HAP-1 (cell line): ENCODE data around the gene DERA.
"Not testable (repeated sequence)": the region's sequence is repeated elsewhere in the genome, so short reads cannot be mapped to it uniquely, and the experiment has no call there.

Experiments used
- DNase-seq, 2 experiments: peaks; one replicate each; pipeline ENCODE4 v3.0.0-alpha.2; 2016 to 2020; ENCODE audit warnings: low spot score in 2 of 2
- H3K27me3 ChIP-seq: fragments of 250-450 bp; sonication (Bioruptor Pico); 2 replicates; pipeline ENCODE4 v1.5.1; 2020; ENCODE audit warnings: low read depth, mild to moderate bottlenecking, moderate library complexity
- H3K36me3 ChIP-seq: fragments of 250-450 bp; sonication (Bioruptor Pico); replicated peaks from 2 replicates; pipeline ENCODE4 v1.5.1; 2020; ENCODE audit warnings: mild to moderate bottlenecking
- H3K4me1 ChIP-seq: fragments of 250-450 bp; sonication (Bioruptor Pico); 2 replicates; pipeline ENCODE4 v1.5.1; 2020; ENCODE audit warnings: mild to moderate bottlenecking
- H3K4me3 ChIP-seq: fragments of 250-450 bp; sonication (Bioruptor Pico); 2 replicates; pipeline ENCODE4 v1.5.1; 2020; ENCODE audit warnings: mild to moderate bottlenecking, moderate library complexity
- H3K9me3 ChIP-seq: fragments of 250-450 bp; sonication (Bioruptor Pico); 2 replicates; pipeline ENCODE4 v1.5.1; 2020; ENCODE audit warnings: mild to moderate bottlenecking, moderate library complexity
- in situ Hi-C: fragments of 300-500 bp; cut with MboI; formaldehyde crosslinking; loops from 3 replicates; pipeline ENCODE4 v1.14.3; 2020; ENCODE audit warnings: low sequenced_read_pairs, inconsistent platforms, mixed read lengths

DERA gene

GRCh38 chr12:15984097-15984800 lies 73.1 kb downstream of the DERA start:
- Histone ChIP-seq H3K4me3 (no peak overlapping the region), H3K27me3 (no peaks in the 10 kb centered on the region), H3K4me1 (peaks cover 8% of the 10 kb centered on the region; the same call in 1 of the 2 replicates), H3K9me3 (no peaks in the 10 kb centered on the region), H3K36me3 (peaks cover 4% of the 10 kb centered on the region)
- DNase-seq: no peak
- in situ Hi-C loops: no loop called here

- no peaks in the 10 kb centered on the region for H3K27me3 ChIP-seq
- no peaks in the 10 kb centered on the region for H3K9me3 ChIP-seq
- H3K36me3 ChIP-seq: peaks cover 4% of the 10 kb centered on the region
- DNase-seq: no peak
- H3K4me3 ChIP-seq: no peak overlapping the region
- peaks cover 8% of the 10 kb centered on the region; the same call in 1 of the 2 replicates for H3K4me1 ChIP-seq
- in situ Hi-C loops: no loop called here
Observed at GRCh38 chr12:15984963-15985362, 73.8 kb downstream of the DERA start.

GRCh38 chr12:15987696-15988095 lies 76.6 kb downstream of the DERA start:
- H3K4me3 ChIP-seq: no peak overlapping the region
- H3K27me3 ChIP-seq: no peaks in the 10 kb centered on the region
- no peak for DNase-seq
- H3K36me3 ChIP-seq: peaks cover 4% of the 10 kb centered on the region; the same call in 1 of the 2 replicates
- in situ Hi-C loops: no loop called here
- no peaks in the 10 kb centered on the region for H3K9me3 ChIP-seq
- H3K4me1 ChIP-seq: peaks cover 6% of the 10 kb centered on the region; the same call in 1 of the 2 replicates

GRCh38 chr12:15988983-15989755 lies 78.0 kb downstream of the DERA start:
- Histone ChIP-seq H3K27me3 (no peaks in the 10 kb centered on the region), H3K4me3 (no peak overlapping the region), H3K4me1 (no peaks in the 10 kb centered on the region), H3K9me3 (no peaks in the 10 kb centered on the region), H3K36me3 (peaks cover 4% of the 10 kb centered on the region; the same call in 1 of the 2 replicates)
- in situ Hi-C loops: no loop called here
- DNase-seq: no peak

GRCh38 chr12:15995801-15996200 lies 84.7 kb downstream of the DERA start:
- H3K4me3 ChIP-seq: no peak overlapping the region
- no peaks in the 10 kb centered on the region for H3K4me1 ChIP-seq
- H3K27me3 ChIP-seq: no peaks in the 10 kb centered on the region
- DNase-seq: no peak
- no peaks in the 10 kb centered on the region for H3K9me3 ChIP-seq
- H3K36me3 ChIP-seq: no peaks in the 10 kb centered on the region; the same call in 1 of the 2 replicates
- in situ Hi-C loops: no loop called here

- no peaks in the 10 kb centered on the region for H3K36me3 ChIP-seq
- no peaks in the 10 kb centered on the region for H3K27me3 ChIP-seq
- in situ Hi-C loops: no loop called here
- H3K9me3 ChIP-seq: no peaks in the 10 kb centered on the region
- no peak for DNase-seq
- no peaks in the 10 kb centered on the region for H3K4me1 ChIP-seq
- H3K4me3 ChIP-seq: no peak overlapping the region
Observed at GRCh38 chr12:15996254-15996653, 85.1 kb downstream of the DERA start.

GRCh38 chr12:15996948-15997347 lies 85.8 kb downstream of the DERA start:
- no peaks in the 10 kb centered on the region for H3K36me3 ChIP-seq
- no peak overlapping the region for H3K4me3 ChIP-seq
- in situ Hi-C loops: no loop called here
- no peak for DNase-seq
- H3K4me1 ChIP-seq: no peaks in the 10 kb centered on the region
- H3K9me3 ChIP-seq: no peaks in the 10 kb centered on the region
- no peaks in the 10 kb centered on the region for H3K27me3 ChIP-seq

- in situ Hi-C loops: no loop called here
- DNase-seq: no peak
- Histone ChIP-seq H3K27me3 (no peaks in the 10 kb centered on the region), H3K4me3 (no peak overlapping the region), H3K36me3 (no peaks in the 10 kb centered on the region), H3K9me3 (no peaks in the 10 kb centered on the region), H3K4me1 (no peaks in the 10 kb centered on the region)
Observed at GRCh38 chr12:15997910-15998309, 86.8 kb downstream of the DERA start.

GRCh38 chr12:16002880-16003279 lies 91.7 kb downstream of the DERA start:
- DNase-seq: no peak
- H3K36me3 ChIP-seq: no peaks in the 10 kb centered on the region
- peaks cover 4% of the 10 kb centered on the region; the same call in 1 of the 2 replicates for H3K4me1 ChIP-seq
- no peak overlapping the region for H3K4me3 ChIP-seq
- no peaks in the 10 kb centered on the region for H3K27me3 ChIP-seq
- in situ Hi-C loops: no loop called here
- H3K9me3 ChIP-seq: no peaks in the 10 kb centered on the region

GRCh38 chr12:16003460-16003859 lies 92.3 kb downstream of the DERA start:
- DNase-seq: no peak
- in situ Hi-C loops: no loop called here

GRCh38 chr12:16006752-16007151 lies 95.6 kb downstream of the DERA start:
- H3K4me3 ChIP-seq: no peak overlapping the region
- H3K9me3 ChIP-seq: no peaks in the 10 kb centered on the region
- peaks cover 4% of the 10 kb centered on the region; the same call in 1 of the 2 replicates for H3K4me1 ChIP-seq
- in situ Hi-C loops: no loop called here
- H3K36me3 ChIP-seq: no peaks in the 10 kb centered on the region
- DNase-seq: no peak
- no peaks in the 10 kb centered on the region for H3K27me3 ChIP-seq

More at GRCh38 chr12:16003460-16003859, 92.3 kb downstream of the DERA start:
- Histone ChIP-seq H3K36me3 (no peaks in the 10 kb centered on the region), H3K4me3 (no peak overlapping the region), H3K27me3 (no peaks in the 10 kb centered on the region), H3K9me3 (no peaks in the 10 kb centered on the region), H3K4me1 (peaks cover 4% of the 10 kb centered on the region; the same call in 1 of the 2 replicates)

GRCh38 chr12:16008421-16008824 lies 97.3 kb downstream of the DERA start:
- peaks cover 4% of the 10 kb centered on the region; the same call in 1 of the 2 replicates for H3K4me1 ChIP-seq
- in situ Hi-C loops: no loop called here
- no peaks in the 10 kb centered on the region for H3K36me3 ChIP-seq
- no peak overlapping the region for H3K4me3 ChIP-seq
- H3K9me3 ChIP-seq: peaks cover 2% of the 10 kb centered on the region
- no peaks in the 10 kb centered on the region for H3K27me3 ChIP-seq
- DNase-seq: no peak

GRCh38 chr12:16012117-16012516 lies 101.0 kb downstream of the DERA start:
- H3K9me3 ChIP-seq: peaks cover 7% of the 10 kb centered on the region
- no peaks in the 10 kb centered on the region for H3K36me3 ChIP-seq
- in situ Hi-C loops: no loop called here
- H3K4me3 ChIP-seq: no peak overlapping the region
- H3K4me1 ChIP-seq: no peaks in the 10 kb centered on the region
- no peak for DNase-seq
- H3K27me3 ChIP-seq: no peaks in the 10 kb centered on the region

- H3K9me3 ChIP-seq, H3K36me3 ChIP-seq, H3K4me3 ChIP-seq, H3K4me1 ChIP-seq, in situ Hi-C loops, DNase-seq, H3K27me3 ChIP-seq: not testable (repeated sequence)
Observed at GRCh38 chr12:16013722-16014121, 102.6 kb downstream of the DERA start.
